HL-60 (cell line): Measurements from ENCODE around the gene AFF2.

Experiments used
- GABPA ChIP-seq: IDR thresholded peaks from 2 replicates; pipeline ENCODE4 v1.6.1; 2012; ENCODE audit warnings: low read depth
- POLR2AphosphoS5 ChIP-seq: IDR thresholded peaks from 2 replicates; pipeline ENCODE4 v1.6.1; 2012; ENCODE audit warnings: low read depth
- TF ChIP-seq, protein P1 (sequence below): IDR thresholded peaks from one replicate; pipeline ENCODE4 v1.5.1; 2011; ENCODE audit warnings: low read length, control low read depth, inconsistent platforms; ENCODE audit not compliant: insufficient read depth

- TF ChIP-seq, protein P1, sequence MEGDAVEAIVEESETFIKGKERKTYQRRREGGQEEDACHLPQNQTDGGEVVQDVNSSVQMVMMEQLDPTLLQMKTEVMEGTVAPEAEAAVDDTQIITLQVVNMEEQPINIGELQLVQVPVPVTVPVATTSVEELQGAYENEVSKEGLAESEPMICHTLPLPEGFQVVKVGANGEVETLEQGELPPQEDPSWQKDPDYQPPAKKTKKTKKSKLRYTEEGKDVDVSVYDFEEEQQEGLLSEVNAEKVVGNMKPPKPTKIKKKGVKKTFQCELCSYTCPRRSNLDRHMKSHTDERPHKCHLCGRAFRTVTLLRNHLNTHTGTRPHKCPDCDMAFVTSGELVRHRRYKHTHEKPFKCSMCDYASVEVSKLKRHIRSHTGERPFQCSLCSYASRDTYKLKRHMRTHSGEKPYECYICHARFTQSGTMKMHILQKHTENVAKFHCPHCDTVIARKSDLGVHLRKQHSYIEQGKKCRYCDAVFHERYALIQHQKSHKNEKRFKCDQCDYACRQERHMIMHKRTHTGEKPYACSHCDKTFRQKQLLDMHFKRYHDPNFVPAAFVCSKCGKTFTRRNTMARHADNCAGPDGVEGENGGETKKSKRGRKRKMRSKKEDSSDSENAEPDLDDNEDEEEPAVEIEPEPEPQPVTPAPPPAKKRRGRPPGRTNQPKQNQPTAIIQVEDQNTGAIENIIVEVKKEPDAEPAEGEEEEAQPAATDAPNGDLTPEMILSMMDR: no peak
- TF ChIP-seq POLR2AphosphoS5 (no peak), GABPA (no peak)
Observed at GRCh38 chrX:148784137-148784536, 283.7 kb downstream of the AFF2 start.
